CD4-positive, alpha-beta T cell treated with Interleukin-6 for 4 hours (primary cell): Measurements from ENCODE around the gene UTP18.
"Not testable (repeated sequence)": the region's sequence is repeated elsewhere in the genome, so short reads cannot be mapped to it uniquely, and the experiment has no call there.

Experiments used
- DNase-seq: peaks from one replicate; pipeline ENCODE4 v3.0.0-alpha.2; 2020; ENCODE audit warnings: mixed read lengths

UTP18 gene

GRCh38 chr17:51259564-51260236, 646 bp upstream of the UTP18 start, which contains the start of gene MBTD1:
MBTD1 (minus strand) TSS chr17:51260049; CDS start chr17:51225161, 34,888 bp downstream.
- DNase-seq: peak; percentile 96

GRCh38 chr17:51261024-51261963, 948 bp downstream of the UTP18 start:
- no peak for DNase-seq

GRCh38 chr17:51263006-51263405, 2.7 kb downstream of the UTP18 start:
- DNase-seq: no peak

- DNase-seq: not testable (repeated sequence)
Measured at GRCh38 chr17:51264466-51264865, 4.1 kb downstream of the UTP18 start.

- no peak for DNase-seq
Measured at GRCh38 chr17:51269991-51270390, 9.6 kb downstream of the UTP18 start.

- no peak for DNase-seq
Measured at GRCh38 chr17:51270636-51271035, 10.3 kb downstream of the UTP18 start.

DNA sequence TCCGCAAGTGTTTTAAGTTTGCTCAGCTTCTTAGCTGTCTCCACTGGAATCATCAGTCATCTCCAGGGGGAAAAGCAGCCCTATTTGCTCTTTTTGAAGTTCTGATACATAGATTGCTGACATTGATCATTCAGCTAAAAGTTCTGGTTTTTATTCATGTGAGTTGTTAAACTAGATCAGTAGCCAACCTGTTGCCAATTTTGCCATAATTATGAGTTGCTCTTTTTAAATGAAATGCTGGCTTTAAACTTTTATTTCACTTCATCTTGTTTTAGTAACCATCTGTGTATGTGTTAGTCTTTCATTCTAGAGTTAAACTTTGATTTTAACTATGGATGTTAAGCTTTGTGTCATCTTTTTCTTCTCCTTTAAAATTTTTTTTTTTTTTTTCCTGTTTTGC, 12.5 kb downstream of the UTP18 start:
- DNase-seq: no peak

DNA sequence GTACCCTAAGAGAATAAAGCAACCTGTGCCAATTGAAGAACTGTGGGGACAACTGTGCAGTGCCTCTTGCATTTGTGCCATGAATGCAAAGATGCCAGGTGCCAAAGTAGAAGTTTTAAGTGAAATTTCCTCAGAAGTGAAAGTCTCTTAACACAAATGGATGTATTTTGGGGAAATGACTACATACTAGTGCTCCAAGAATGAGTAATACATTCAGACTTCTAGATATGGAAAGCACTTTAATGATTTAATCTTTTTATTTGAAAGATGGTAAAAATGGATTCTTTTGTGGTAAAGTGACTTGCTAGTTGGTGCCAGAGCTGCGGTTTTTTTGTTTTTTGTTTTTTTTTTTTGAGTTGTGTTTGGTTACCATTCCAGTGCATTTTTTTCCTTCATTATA, 15.0 kb downstream of the UTP18 start:
- DNase-seq: no peak

- no peak for DNase-seq
Measured at GRCh38 chr17:51279183-51279582, 18.8 kb downstream of the UTP18 start.

- DNase-seq: no peak
Measured at GRCh38 chr17:51287412-51287811, 27.1 kb downstream of the UTP18 start.

DNA sequence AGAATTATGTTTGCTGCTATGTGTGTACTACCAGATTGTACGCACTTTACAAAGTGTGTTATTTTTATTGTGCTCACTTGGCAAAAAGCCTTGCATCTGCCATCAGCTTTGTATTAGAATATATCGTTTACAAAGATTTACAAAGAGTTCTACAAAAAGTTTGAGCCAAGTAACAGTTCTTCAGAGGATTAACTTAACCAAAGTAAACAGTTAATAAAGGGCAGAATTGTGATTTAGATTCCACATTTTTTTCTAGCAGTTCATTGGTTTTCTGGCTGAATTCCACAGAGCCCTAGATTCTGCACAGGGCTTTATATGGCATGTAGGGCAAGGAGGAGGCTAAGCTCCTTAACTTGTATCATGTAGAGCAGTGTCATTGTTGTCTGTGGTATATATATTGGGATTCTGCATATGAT, 29.4 kb downstream of the UTP18 start:
- no peak for DNase-seq

DNA sequence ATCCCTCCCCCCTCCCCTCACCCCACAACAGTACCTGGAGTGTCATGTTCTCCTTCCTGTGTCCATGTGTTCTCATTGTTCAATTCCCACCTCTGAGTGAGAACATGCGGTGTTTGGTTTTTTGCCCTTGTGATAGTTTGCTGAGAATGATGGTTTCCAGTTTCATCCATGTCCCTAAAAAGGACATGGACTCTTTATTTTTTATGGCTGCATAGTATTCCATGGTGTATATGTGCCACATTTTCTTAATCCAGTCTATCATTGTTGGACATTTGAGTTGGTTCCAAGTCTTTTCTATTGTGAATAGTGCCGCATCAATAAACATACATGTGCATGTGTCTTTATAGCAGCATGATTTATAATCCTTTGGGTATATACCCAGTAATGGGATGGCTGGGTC, 34.0 kb downstream of the UTP18 start:
- DNase-seq: not testable (repeated sequence)

GRCh38 chr17:51298508-51299371, 38.4 kb downstream of the UTP18 start:
- DNase-seq: no peak

DNA sequence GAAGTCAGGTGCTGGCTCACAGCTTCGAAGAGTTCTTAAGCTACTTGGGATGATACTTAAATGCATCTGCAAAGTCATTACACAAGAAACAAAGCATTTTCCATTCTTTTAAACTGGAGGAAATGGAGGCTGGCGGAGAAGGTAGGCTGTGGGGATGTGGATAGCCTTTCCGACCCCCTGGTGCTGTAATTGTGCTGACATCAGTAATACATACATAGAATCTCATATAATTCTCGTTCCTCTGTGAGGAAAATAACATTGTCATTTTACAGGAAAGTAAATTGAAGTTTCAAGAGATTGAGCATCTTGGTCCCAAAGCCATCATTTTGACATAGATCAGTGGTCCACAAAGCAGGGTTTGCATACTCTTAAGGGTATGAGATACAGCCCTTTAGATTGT, 39.5 kb downstream of the UTP18 start:
- DNase-seq: no peak

DNA sequence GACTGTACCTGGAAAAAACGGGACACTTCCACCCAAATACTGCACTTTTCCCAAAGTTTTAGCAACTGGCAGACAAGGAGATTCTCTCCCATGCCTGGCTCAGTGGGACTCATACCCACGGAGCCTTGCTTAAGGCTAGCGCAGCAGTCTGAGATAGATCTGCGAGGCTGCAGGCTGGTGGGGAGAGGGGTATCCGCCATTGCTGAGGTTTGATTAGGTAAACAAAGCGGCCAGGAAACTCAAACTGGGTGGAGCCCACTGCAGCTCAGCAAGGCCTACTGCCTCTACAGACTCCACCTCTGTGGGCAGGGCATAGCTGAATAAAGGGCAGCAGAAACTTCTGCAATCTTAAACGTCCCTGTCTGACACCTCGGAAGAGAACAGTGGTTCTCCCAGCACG, 44.8 kb downstream of the UTP18 start:
- DNase-seq: no peak

DNA sequence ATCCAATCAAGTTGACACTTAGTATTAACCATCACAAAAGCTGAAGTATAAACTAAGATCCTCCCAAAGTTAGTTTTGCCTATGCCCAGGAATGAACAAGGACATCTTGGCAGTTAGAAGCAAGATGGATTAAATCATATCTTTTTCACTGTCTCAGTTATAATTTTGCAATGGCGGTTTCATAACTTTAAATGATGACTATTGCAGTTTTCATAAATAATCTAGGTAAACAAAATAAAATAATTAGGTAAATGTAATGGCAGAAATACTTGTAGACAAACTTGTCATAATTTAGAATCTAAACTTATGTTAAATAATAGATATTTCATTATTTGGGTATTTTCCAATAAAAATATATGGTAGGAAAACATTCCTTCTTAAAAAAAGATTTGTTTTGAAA, 51.7 kb downstream of the UTP18 start:
- DNase-seq: not testable (repeated sequence)

DNA sequence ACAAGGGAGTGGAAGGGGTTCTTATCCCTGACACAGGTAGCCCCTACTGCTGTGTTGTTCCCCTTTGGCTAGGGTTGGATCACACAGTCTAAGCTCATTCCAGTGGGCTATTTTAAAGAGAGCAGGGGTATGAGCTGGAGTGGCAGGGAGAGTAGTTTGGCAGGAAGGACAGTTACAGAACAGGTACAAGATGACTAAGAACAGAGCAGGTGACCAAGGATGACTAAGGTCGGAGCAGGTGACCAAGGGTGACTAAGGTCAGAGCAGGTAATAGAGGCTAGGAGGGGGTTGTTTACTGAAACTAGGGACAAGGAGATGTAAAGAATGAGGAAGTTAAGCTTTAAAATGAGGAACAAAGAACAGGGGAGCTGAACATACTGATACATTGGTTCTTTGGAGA, 58.8 kb downstream of the UTP18 start:
- no peak for DNase-seq

DNA sequence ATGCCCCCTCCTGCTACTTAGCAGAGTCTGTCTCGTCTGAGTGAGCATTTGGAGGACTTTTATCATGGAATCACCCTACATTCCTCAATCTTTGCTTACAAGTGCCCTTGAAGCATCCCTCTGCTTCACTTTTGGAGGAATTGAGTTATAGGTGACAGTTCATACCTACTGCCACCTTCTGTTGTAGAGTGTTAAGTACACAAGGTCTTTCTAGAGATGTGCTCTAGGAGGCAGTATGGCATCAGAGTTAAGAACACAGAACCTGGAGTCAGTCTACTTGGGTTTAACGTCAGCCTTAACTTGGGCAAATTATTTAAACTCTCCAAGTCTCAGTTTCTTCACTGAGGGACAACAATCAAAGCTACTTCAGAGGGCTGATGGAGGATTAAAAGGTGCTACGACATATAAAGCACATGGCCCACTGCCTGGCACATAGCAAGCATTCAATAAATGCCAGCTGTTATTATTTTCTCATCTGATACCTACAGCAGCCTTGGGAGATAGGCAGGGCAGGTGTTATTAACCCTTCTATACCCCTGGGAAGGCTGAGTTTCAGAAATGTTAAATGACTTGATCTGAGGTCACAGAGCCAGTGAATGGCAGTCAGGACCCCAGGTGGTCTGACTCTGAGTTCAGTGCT, 62.2 kb downstream of the UTP18 start:
- DNase-seq: no peak

- DNase-seq: no peak
Measured at GRCh38 chr17:51325471-51325870, 65.1 kb downstream of the UTP18 start.

DNA sequence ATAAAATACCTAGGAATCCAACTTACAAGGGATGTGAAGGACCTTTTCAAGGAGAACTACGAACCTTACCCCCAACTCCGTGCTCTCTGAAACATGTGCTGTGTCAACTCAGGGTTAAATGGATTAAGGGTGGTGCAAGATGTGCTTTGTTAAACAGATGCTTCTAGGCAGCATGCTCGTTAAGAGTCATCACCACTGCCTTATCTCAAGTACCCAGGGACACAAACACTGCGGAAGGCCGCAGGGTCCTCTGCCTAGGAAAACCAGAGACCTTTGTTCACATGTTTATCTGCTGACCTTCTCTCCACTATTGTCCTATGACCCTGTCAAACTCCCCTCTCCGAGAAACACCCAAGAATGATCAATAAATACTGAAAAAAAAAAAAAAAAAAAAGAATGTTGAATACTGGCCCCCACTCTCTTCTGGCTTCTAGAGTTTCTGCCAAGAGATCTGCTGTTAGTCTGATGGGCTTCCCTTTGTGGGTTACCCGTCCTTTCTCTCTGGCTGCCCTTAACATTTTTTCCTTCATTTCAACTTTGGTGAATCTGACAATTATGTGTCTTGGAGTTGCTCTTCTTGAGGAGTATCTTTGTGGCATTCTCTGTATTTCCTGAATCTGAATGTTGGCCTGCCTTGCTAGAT, 70.6 kb downstream of the UTP18 start:
- DNase-seq: not testable (repeated sequence)

GRCh38 chr17:51335006-51335590, 74.8 kb downstream of the UTP18 start:
- DNase-seq: no peak
